CD4-positive, CD25-positive, alpha-beta regulatory T cell (primary cell): ENCODE results near the gene RPL37. TPM values are rescaled to one million over a fixed set of nuclear protein-coding genes. Genes with fewer than 3 reads are reported as not detected.
"Not testable (repeated sequence)": the region's sequence is repeated elsewhere in the genome, so short reads cannot be mapped to it uniquely, and the experiment has no call there.

Source experiments
- ATAC-seq, 2 donors: fragments of 150-1000 bp; cut with Tn5 transposase; one replicate each; pipeline ENCODE4 v1.10.0; 2021; ENCODE audit warnings: low read depth in 2 of 2, moderate number of reproducible peaks in 2 of 2, moderate library complexity in 1 of 2
- DNase-seq, 3 donors: peaks; one replicate each; pipeline versions ENCODE4 v3.0.0 to v3.0.0-alpha.2; 2012 to 2022; ENCODE audit warnings: mixed read lengths in 1 of 3
- H3K27ac ChIP-seq: one replicate; pipeline ENCODE4 v1.7.0; 2013; ENCODE audit warnings: mild to moderate bottlenecking, low read length; ENCODE audit not compliant: insufficient read depth, poor library complexity, severe bottlenecking
- H3K27me3 ChIP-seq: one replicate; pipeline ENCODE4 v1.7.0; 2013; ENCODE audit warnings: low read length; ENCODE audit not compliant: control insufficient read depth, insufficient read depth
- H3K36me3 ChIP-seq: one replicate; pipeline ENCODE4 v1.7.0; 2013; ENCODE audit warnings: mild to moderate bottlenecking, low read length, moderate library complexity; ENCODE audit not compliant: control insufficient read depth, insufficient read depth
- H3K4me1 ChIP-seq: 2 replicates; pipeline ENCODE4 v1.7.0; 2013; ENCODE audit warnings: mild to moderate bottlenecking, low read length; ENCODE audit not compliant: insufficient read depth, control insufficient read depth, poor library complexity, severe bottlenecking
- H3K4me3 ChIP-seq: one replicate; pipeline ENCODE4 v1.7.0; 2013; ENCODE audit warnings: low read depth, mild to moderate bottlenecking, low read length, moderate library complexity
- H3K9me3 ChIP-seq, 2 experiments: 1 replicate in 1 of 2; 2 replicates in 1 of 2; pipeline ENCODE4 v1.7.0; 2013; ENCODE audit warnings: low read length in 2 of 2, mild to moderate bottlenecking in 1 of 2, moderate library complexity in 1 of 2; ENCODE audit not compliant: control insufficient read depth in 2 of 2
- H3K27ac Mint-ChIP-seq, 3 donors: one replicate each; pipeline ENCODE4 v1.8.0; 2020 to 2022; ENCODE audit warnings: mild to moderate bottlenecking in 3 of 3, mixed read lengths in 3 of 3, moderate library complexity in 2 of 3
- H3K27me3 Mint-ChIP-seq: one replicate; pipeline ENCODE4 v1.8.0; 2022; ENCODE audit warnings: mild to moderate bottlenecking, mixed read lengths
- H3K36me3 Mint-ChIP-seq: one replicate; pipeline ENCODE4 v1.8.0; 2020; ENCODE audit warnings: mixed read lengths
- H3K4me1 Mint-ChIP-seq, 4 donors: one replicate each; pipeline ENCODE4 v1.8.0; 2020 to 2022; ENCODE audit warnings: mixed read lengths in 4 of 4, mild to moderate bottlenecking in 1 of 4
- H3K4me3 Mint-ChIP-seq, 4 donors: one replicate each; pipeline ENCODE4 v1.8.0; 2020 to 2022; ENCODE audit warnings: mild to moderate bottlenecking in 4 of 4, mixed read lengths in 4 of 4, moderate library complexity in 3 of 4
- H3K9me3 Mint-ChIP-seq, 7 donors: one replicate each; pipeline ENCODE4 v1.8.0; 2020 to 2022; ENCODE audit warnings: mixed read lengths in 7 of 7, mild to moderate bottlenecking in 3 of 7, moderate library complexity in 2 of 7
- polyA plus RNA-seq, 4 donors: library from polyadenylated mRNA; unstranded; fragments of 300-500 nt; fragmentation: Illumina TruSeq; gene quantifications; one replicate each; pipeline ENCODE4 v1.2.3, GENCODE V29; 2021
- total RNA-seq: library from RNA; stranded (reverse); gene quantifications from one replicate; pipeline ENCODE4 v1.2.3, GENCODE V29; 2022

Gene RPL37
- total RNA-seq, result 1,729 TPM
- polyA plus RNA-seq, result 1,000 to 10,000 TPM; 1,921 to 2,513 (median 2,239) TPM

GRCh38 chr5:40834849-40835787 is at the start of gene RPL37:
Gene RPL37 (minus strand): TSS chr5:40835222. CDS start chr5:40835185, 37 bp downstream.
- Mint-ChIP-seq H3K27ac (peak within 1 kb of the TSS; percentile 96 to 99 (median 99)), H3K36me3 (peaks cover 39% of the 10 kb centered on the region), H3K4me3 (peak within 1 kb of the TSS; percentile 93 to 99 (median 96)), H3K4me1 (peaks cover 29 to 65% (median 47%) of the 10 kb centered on the region in 4 donors), H3K9me3 (no peaks in the 10 kb centered on the region), H3K27me3 (peaks cover 13% of the 10 kb centered on the region)
- no peaks in the 10 kb centered on the region for H3K27me3 ChIP-seq
- peak within 1 kb of the TSS; percentile 90 for H3K4me3 ChIP-seq
- H3K4me1 ChIP-seq, result peaks cover 36% of the 10 kb centered on the region
- peaks cover 35% of the 10 kb centered on the region for H3K36me3 ChIP-seq
- H3K27ac ChIP-seq, result peak within 1 kb of the TSS; percentile 95
- DNase-seq (peak; percentile 86 to 98 (median 90)), ATAC-seq (peak; percentile 98 to 99)
- no peaks in the 10 kb centered on the region for H3K9me3 ChIP-seq

- H3K27me3 ChIP-seq, H3K4me1 Mint-ChIP-seq, H3K4me3 ChIP-seq, H3K36me3 Mint-ChIP-seq, H3K9me3 Mint-ChIP-seq, H3K9me3 ChIP-seq, H3K4me1 ChIP-seq, H3K27ac Mint-ChIP-seq, H3K27ac ChIP-seq, ATAC-seq, DNase-seq, H3K36me3 ChIP-seq, H3K4me3 Mint-ChIP-seq: not testable (repeated sequence)
- H3K27me3 Mint-ChIP-seq, result peaks cover 12% of the 10 kb centered on the region
These were observed 48.0 kb upstream of the RPL37 start for GRCh38 chr5:40883051-40883450.

GRCh38 chr5:40882291-40882690 is 47.3 kb upstream of the RPL37 start:
- H3K27me3 ChIP-seq, result peaks cover 2% of the 10 kb centered on the region
- no peaks in the 10 kb centered on the region for H3K9me3 ChIP-seq
- no peak overlapping the region for H3K27ac Mint-ChIP-seq
- no peaks in the 10 kb centered on the region for H3K36me3 ChIP-seq
- peaks cover 12% of the 10 kb centered on the region for H3K27me3 Mint-ChIP-seq
- no peak overlapping the region for H3K27ac ChIP-seq
- no peaks in the 10 kb centered on the region for H3K4me1 ChIP-seq
- H3K4me3 Mint-ChIP-seq, result no peak overlapping the region
- peaks cover 0 to 6% (median 4%) of the 10 kb centered on the region in 4 donors for H3K4me1 Mint-ChIP-seq
- ATAC-seq, result no peak
- no peak overlapping the region for H3K4me3 ChIP-seq
- H3K36me3 Mint-ChIP-seq, result no peaks in the 10 kb centered on the region
- DNase-seq, result no peak
- H3K9me3 Mint-ChIP-seq, result peaks cover 0 to 4% (median 1%) of the 10 kb centered on the region in 7 donors

GRCh38 chr5:40879163-40879942 is 44.3 kb upstream of the RPL37 start:
- Mint-ChIP-seq H3K27me3 (peaks cover 14% of the 10 kb centered on the region), H3K4me3 (no peak overlapping the region), H3K4me1 (peaks cover 0 to 6% (median 4%) of the 10 kb centered on the region in 4 donors), H3K36me3 (no peaks in the 10 kb centered on the region), H3K27ac (no peak overlapping the region), H3K9me3 (peaks cover 0 to 4% (median 0%) of the 10 kb centered on the region in 7 donors)
- Histone ChIP-seq H3K27ac (no peak overlapping the region), H3K4me3 (no peak overlapping the region), H3K4me1 (no peaks in the 10 kb centered on the region), H3K9me3 (no peaks in the 10 kb centered on the region), H3K27me3 (no peaks in the 10 kb centered on the region), H3K36me3 (no peaks in the 10 kb centered on the region)
- no peak for ATAC-seq
- DNase-seq, result peak in 2 of 3 donors; percentile 24 to 37

GRCh38 chr5:40877371-40877988 is 42.5 kb upstream of the RPL37 start:
- no peak overlapping the region for H3K4me3 ChIP-seq

GRCh38 chr5:40875958-40876357 is 40.9 kb upstream of the RPL37 start:
- Mint-ChIP-seq H3K36me3 (no peaks in the 10 kb centered on the region), H3K4me1 (peaks cover 0 to 6% (median 4%) of the 10 kb centered on the region in 4 donors), H3K27me3 (peaks cover 23% of the 10 kb centered on the region), H3K27ac (no peak overlapping the region), H3K4me3 (no peak overlapping the region), H3K9me3 (peaks cover 0 to 4% (median 0%) of the 10 kb centered on the region in 7 donors)
- ATAC-seq, result no peak
- Histone ChIP-seq H3K4me1 (no peaks in the 10 kb centered on the region), H3K27me3 (no peaks in the 10 kb centered on the region), H3K27ac (no peak overlapping the region), H3K9me3 (no peaks in the 10 kb centered on the region), H3K4me3 (no peak overlapping the region), H3K36me3 (no peaks in the 10 kb centered on the region)
- no peak for DNase-seq

More at GRCh38 chr5:40877371-40877988, 42.5 kb upstream of the RPL37 start:
- Histone ChIP-seq H3K27ac (no peak overlapping the region), H3K9me3 (no peaks in the 10 kb centered on the region), H3K4me1 (no peaks in the 10 kb centered on the region), H3K27me3 (no peaks in the 10 kb centered on the region), H3K36me3 (no peaks in the 10 kb centered on the region)
- H3K4me3 Mint-ChIP-seq, result no peak overlapping the region
- no peaks in the 10 kb centered on the region for H3K36me3 Mint-ChIP-seq
- peak overlapping the region in 1 of 3 donors; percentile 0 for H3K27ac Mint-ChIP-seq
- peaks cover 17% of the 10 kb centered on the region for H3K27me3 Mint-ChIP-seq
- peaks cover 0 to 4% (median 0%) of the 10 kb centered on the region in 7 donors for H3K9me3 Mint-ChIP-seq
- no peak for ATAC-seq
- H3K4me1 Mint-ChIP-seq, result peaks cover 0 to 6% (median 4%) of the 10 kb centered on the region in 4 donors
- DNase-seq, result no peak

- Mint-ChIP-seq H3K9me3 (peaks cover 0 to 4% (median 0%) of the 10 kb centered on the region in 7 donors), H3K4me3 (no peak overlapping the region), H3K27ac (no peak overlapping the region), H3K36me3 (no peaks in the 10 kb centered on the region), H3K4me1 (peaks cover 0 to 2% (median 0%) of the 10 kb centered on the region in 4 donors), H3K27me3 (peaks cover 20% of the 10 kb centered on the region)
- Histone ChIP-seq H3K9me3 (no peaks in the 10 kb centered on the region), H3K4me3 (no peak overlapping the region), H3K27ac (no peak overlapping the region), H3K4me1 (no peaks in the 10 kb centered on the region), H3K36me3 (no peaks in the 10 kb centered on the region), H3K27me3 (no peaks in the 10 kb centered on the region)
- no peak for ATAC-seq
- no peak for DNase-seq
These were observed 38.4 kb upstream of the RPL37 start for GRCh38 chr5:40873286-40873880.
